22Rv1 (cell line): ENCODE results near the gene CDK15.

Experiments
- H3K27ac ChIP-seq: fragments of 450-650 bp; 2 replicates; pipeline ENCODE4 v1.5.1; 2017
- ZFX ChIP-seq: fragments of 450-650 bp; IDR thresholded peaks from 2 replicates; pipeline ENCODE4 v1.6.1; 2017; ENCODE audit warnings: antibody characterized with exemption, borderline replicate concordance
- TF ChIP-seq, protein P1 (sequence below): fragments of 450-650 bp; IDR thresholded peaks from 2 replicates; pipeline ENCODE4 v1.5.1; 2017; ENCODE audit warnings: mild to moderate bottlenecking

CDK15 gene

DNA sequence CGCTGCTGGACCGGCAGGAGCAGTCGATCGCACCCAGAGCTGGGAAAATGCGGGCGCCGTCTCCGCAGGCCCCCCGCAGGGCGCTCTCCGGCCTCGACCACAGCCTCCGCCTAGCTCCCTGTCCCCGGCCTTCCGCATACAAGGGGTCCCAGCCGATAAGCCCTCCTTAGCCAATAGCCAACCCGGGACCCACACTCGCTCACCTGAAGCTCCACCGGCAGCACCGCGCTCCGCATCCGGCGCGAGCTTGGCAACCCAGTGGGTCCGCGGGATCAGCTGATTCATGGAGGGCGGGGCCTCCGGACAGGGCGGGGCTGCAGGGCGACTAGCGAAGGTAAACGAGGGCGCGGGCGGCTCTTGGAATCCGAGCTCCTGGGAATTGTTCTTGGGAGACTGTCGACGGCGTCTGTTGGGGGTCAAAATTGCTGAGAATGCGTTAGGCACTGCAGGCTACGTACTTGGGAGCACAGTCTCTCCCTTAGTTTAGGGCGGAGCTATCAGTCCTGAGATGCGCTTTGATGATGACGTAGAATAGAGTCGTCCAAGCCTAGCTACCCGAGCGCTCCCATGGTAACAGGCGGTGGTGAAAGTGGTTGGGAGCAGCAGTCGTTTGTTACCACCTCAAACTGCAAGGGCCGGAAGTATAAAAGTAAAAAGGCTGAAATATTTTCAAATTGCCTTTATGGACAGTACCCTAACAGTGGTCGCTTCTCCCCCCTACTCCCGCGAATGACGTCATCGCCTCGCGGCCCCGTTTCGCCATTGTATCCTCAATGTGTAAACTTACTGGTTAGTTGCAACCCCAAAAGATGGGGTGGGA, 25.5 kb upstream of the CDK15 start, which contains the start of gene ALS2:
Gene ALS2, minus strand, starts transcription at position 260 of the 820 bp plus-strand sequence. CDS start 12,048 bp downstream, outside the sequence.
- TF ChIP-seq ZFX: no peak
- TF ChIP-seq, protein P1, sequence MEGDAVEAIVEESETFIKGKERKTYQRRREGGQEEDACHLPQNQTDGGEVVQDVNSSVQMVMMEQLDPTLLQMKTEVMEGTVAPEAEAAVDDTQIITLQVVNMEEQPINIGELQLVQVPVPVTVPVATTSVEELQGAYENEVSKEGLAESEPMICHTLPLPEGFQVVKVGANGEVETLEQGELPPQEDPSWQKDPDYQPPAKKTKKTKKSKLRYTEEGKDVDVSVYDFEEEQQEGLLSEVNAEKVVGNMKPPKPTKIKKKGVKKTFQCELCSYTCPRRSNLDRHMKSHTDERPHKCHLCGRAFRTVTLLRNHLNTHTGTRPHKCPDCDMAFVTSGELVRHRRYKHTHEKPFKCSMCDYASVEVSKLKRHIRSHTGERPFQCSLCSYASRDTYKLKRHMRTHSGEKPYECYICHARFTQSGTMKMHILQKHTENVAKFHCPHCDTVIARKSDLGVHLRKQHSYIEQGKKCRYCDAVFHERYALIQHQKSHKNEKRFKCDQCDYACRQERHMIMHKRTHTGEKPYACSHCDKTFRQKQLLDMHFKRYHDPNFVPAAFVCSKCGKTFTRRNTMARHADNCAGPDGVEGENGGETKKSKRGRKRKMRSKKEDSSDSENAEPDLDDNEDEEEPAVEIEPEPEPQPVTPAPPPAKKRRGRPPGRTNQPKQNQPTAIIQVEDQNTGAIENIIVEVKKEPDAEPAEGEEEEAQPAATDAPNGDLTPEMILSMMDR: no peak
- H3K27ac ChIP-seq: peak within 1 kb of the TSS; percentile 72

DNA sequence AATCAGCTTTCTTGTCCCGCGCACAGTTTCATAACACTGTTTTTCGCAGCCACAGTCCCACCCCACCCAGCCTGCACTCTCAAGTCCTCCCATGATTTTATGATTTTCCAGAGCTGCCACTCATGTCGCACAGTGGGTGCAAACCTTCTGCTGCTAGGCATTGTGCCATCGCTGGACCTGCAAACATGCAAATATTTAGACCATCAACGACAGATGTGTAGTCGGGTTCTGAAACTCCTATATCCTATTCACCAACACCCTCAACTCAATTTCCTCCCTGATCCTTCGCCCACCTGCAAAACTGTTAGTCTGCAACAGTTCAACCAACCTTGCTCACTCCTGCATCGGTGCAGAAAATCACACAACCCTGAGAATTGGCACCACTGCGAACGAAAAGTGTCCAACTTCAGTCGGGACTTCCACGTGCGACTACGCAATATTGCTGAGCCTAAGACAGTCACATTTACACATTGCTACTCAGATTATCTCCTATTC, 24.7 kb upstream of the CDK15 start:
- peak overlapping the region; percentile 72 for H3K27ac ChIP-seq
- TF ChIP-seq, protein P1: no peak
- TF ChIP-seq ZFX: no peak

DNA sequence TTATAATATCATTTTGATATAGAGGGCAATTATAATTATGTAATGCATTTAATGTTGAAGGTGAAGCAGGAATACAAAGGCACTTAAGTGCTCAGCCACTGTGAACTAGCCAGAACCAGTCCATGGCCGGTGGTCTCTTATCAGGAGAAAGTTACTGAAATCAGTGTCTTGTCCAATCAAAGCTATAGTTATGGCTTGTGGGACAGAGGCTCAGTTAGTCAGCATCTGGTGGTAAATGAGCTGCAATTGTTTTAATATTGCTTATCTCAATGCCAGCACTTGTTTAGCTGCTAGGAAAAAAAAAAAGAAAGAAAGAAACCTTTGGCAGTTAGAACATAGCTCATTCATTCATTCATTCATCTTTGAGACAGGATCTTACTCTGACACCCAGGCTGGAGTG, 21.8 kb upstream of the CDK15 start:
- H3K27ac ChIP-seq: no peak overlapping the region
- TF ChIP-seq, protein P1: no peak
- TF ChIP-seq ZFX: no peak

DNA sequence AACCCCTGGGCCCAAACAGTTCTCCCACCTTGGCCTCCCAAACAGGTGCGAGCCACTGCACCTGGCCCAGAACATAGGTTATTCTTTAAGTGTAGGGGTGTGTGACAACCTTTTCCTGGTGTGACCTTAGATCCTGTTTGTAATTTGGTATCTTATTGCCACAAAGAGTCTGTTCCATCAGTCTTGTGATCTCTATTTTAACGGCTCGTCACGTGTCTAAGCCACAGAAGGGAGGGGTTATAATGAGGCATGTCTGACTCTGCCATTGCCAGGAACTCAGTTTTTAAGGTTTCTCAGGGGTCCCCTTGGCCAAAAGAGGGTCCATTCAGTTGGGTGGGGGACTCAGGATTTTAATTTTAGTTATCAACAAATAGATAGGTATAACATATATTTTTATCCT, 21.2 kb upstream of the CDK15 start:
- H3K27ac ChIP-seq: no peak overlapping the region
- TF ChIP-seq, protein P1: no peak
- no peak for TF ChIP-seq ZFX

DNA sequence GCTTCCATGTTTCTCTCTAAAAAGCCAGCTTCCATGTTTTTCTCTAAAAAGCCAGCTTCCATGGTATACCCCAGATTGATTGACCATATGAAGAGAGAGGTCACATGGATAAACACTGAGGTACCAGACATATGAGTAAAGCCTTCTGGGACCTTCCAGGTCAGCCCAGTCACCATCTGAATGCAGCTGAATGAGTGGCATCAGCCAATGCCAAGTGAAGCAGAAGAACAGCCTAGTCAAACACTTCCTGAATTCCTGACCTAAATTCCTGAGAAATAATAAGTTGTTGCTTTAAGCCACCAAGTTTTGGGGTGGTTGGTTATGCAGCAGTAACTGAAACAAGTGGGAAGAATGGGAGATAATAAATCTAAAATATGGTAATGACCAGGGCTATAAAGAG, 19.9 kb upstream of the CDK15 start:
- H3K27ac ChIP-seq: no peak overlapping the region
- TF ChIP-seq, protein P1: no peak
- no peak for TF ChIP-seq ZFX

DNA sequence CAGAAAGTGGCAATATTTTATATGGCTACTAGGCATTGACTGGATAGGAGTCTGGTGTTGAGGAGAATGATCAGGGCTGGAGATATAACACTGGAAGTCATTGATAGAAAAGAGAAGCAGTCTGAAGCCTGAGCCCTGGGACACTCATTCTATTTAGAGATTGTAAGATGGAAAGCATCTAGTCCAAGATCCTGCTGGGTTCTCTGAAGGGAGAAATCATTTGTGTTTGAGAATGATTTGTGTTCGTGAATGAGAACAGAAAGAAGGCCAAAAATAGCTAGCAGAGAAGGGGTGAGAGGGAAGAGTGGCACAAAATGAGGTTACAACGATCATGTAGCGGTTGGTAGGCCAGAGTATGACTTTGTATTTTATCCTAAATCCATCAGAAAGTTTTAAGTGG, 18.0 kb upstream of the CDK15 start:
- TF ChIP-seq, protein P1: no peak
- no peak for TF ChIP-seq ZFX
- no peak overlapping the region for H3K27ac ChIP-seq

DNA sequence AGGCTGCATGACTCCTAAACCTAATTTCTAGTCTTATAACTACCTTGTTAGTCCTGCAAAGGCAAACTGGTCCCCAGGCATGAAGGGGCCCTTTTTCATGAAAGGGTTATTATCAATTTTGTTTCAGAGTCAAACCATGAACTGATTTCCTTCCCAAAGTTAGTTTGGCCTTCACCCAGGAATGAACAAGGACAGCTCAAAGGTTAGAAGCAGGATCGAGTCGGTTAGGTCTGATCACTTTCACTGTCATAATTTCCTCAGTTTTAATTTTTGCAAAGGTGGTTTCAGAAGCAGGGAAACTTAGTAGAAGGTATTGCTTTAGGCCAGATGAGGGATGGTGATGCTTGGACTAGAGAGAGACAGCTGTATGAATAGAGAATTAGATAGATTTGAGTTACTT, 16.9 kb upstream of the CDK15 start:
- no peak overlapping the region for H3K27ac ChIP-seq
- no peak for TF ChIP-seq ZFX
- TF ChIP-seq, protein P1: no peak
